DMS 273 treated with DMSO at 0.1 percent for 48 hours (cell line): ENCODE results near the gene CD163.
"Not testable (repeated sequence)": the region's sequence is repeated elsewhere in the genome, so short reads cannot be mapped to it uniquely, and the experiment has no call there.

Experiments used
- DNase-seq: peaks from one replicate; lab custom pipeline; 2025; lab: John Stamatoyannopoulos, UW

Gene CD163

DNA sequence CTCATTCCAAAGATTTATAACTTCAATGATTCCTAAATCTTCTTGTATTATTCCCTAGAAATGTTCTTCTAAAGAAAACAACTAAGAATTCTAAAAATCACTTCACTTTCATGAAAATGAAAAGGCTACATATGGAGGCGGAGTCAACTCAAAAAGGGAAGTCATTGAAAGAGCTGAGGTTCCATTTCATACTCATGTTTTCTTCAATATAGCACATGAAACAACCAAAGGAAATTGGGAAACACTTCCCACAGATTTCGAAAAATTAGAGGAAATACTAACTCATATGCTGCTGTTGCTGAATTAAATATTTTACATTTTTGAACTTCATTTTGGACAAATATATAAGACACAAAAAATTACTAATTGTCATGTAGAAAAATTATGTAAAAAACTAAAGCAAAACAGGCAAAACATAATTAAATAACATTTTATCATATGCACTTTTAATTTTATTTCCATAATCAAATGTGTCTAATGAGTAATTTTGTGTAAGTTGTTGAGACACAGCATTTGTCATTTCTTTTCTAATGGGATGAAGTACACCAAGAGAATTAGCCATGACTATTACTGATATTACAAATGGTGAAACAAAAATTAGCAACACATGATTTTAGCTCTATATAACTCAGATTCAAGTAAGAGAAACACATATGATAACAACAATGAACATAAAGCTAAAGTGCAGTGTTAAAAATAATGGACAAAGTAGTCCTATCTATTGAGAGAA, at the start of gene CD163:
TSS of gene CD163 (minus strand) at position 92 of the 730 bp plus-strand sequence. CDS start at position 5, 87 bp downstream.
- no peak for DNase-seq

DNA sequence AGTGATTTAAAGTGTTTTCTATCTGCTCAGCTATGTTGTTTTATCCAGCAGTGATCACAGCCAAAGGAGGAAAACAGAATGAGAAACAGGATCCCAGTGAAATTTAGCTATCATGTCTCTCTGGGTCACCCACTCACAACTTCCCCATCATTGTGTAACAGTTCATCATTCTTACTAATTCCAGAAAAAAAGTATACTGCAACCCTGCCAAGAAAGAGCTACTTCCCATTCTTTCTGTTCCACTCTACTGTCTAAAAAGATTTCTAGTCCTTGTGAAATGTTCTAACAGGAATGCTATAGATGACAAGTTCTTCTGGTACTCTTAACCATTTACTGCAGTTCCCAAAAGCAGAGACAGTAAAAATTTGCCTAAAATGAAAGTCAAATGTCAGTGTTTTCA, 39.2 kb upstream of the CD163 start:
- no peak for DNase-seq

DNA sequence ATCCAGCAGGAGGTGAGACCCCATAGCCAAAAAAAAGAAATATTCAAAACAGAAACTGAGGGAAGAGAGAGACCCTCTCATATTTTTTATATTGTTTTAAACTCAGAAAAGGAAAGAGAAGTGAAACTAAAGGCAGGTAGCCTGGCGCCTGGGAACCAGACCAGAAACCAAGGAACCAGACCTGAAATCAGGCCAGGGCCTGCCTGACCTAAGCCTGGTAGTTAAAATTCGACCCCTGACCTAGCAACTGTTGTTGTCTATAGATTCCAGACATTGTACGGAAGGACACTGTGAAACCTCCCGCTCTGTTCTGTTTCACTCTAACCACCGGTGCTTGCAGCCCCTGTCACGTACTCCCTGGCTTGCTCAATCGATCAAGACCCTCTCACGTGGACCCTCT, 38.5 kb upstream of the CD163 start:
- DNase-seq = no peak

DNA sequence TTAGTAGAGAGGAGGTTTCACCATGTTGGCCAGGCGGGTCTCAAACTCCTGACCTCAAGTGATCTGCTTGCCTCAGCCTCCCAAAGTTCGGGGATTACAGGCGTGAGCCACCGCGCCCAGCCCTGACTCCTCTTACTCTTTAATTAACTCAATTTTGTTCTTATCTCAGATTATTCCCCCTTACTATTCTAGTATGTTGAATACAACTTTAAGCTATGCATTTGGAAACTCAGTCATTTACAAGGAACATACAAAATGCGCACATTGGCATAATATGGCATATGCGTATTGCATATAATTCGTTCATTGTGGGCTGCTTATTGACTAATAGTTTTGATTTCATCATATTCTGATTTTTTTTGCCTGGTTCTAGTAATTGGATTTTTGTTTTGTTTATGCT, 10.8 kb upstream of the CD163 start:
- no peak for DNase-seq

DNA sequence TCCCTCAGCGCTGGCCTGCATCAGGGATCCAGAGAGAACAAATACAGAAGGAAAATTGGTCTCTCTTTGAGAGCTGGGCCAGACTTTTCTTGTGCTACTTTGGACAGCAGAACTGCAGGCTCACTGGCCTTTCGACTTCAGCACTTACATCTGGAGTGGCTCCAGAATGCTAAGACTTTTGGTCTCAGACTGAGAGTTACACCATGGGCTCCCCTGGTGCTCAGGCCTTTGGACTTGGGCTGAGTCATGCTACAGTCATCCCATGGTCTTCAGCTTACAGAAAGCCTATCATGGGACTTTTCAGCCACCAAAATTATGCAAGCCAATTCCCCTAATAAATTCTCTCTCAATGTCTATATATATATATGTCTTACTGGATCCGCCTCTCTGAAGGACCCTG, 9.0 kb upstream of the CD163 start:
- no peak for DNase-seq

DNA sequence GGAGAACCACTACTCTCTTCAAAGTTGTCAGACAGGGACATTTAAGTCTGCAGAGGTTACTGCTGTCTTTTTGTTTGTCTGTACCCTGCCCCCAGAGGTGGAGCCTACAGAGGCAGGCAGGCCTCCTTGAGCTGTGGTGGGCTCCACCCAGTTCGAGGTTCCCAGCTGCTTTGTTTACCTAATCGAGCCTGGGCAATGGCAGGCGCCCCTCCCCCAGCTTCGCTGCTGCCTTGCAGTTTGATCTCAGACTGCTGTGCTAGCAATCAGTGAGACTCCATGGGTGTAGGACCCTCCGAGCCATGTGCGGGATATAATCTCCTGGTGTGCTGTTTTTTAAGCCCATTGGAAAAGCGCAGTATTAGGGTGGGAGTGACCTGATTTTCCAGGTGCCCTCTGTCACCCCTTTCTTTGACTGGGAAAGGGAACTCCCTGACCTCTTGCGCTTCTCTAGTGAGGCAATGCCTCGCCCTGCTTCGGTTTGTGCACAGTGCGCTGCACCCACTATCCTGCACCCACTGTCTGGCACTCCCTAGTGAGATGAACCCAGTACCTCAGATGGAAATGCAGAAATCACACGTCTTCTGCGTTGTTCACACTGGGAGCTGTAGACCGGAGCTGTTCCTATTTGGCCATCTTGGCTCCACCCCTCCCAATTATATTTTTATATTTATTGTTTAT, 6.4 kb upstream of the CD163 start:
- not testable (repeated sequence) for DNase-seq

DNA sequence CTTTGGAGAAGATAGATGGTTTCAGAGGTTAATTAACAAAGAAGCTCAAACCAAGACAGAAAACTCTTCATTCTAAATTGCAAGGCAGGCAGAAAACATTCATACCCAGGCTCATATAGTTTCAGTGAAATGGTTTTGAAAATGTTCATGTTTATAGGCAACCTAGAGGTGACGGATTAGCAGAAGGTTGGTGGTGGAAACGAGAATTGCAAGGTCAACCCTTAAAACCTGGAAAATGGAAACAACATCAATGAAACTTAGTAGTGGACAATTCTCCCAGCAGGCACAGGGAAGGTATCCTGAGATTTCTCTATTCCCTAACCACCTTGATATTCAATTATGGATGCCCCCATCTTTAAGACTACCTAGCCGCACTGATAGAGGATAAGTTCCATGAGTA, 965 bp downstream of the CD163 start:
- DNase-seq = no peak

DNA sequence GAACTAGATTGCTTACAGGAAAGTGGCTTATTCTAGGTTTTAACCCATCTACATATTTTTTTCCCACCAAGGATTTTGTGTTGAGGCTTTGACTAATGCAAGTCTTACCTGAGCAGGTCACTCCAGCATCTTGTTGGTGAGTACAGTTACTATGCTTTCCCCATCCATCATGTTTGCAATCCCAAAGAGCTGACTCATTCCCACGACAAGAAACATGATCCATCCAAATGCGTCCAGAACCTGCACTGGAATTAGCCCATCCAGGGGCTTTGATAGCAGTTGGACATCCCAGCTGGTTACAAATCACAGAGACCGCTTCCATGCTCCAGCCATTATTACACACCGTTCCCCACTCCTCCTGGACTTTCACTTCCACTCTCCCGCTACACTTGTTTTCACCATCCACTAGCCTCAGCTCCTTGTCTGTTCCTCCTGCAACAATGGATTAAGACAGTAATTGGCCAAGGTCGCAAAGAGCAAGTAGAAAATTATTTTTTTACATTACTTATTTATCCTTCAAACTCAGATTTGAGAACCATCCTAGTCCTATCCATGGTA, 2.5 kb downstream of the CD163 start:
- no peak for DNase-seq

DNA sequence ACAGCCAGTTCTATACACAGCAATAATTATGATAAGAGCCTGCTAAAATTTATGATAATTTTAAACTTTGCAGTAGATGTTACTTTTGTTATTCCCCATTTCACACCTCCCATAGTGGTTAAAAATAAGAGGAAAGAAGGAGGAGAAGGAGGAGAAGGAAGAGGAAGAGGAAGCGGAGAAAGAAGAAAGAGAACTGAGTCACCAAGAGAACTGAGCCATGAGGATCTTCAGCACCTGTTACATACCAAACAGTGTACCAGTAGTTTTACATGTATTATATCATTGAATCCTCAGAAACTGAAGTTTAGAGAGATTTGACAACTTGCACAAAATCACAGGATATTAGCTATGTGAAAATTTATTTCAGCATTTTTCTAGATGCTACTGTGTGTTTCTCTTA, 3.9 kb downstream of the CD163 start:
- no peak for DNase-seq

DNA sequence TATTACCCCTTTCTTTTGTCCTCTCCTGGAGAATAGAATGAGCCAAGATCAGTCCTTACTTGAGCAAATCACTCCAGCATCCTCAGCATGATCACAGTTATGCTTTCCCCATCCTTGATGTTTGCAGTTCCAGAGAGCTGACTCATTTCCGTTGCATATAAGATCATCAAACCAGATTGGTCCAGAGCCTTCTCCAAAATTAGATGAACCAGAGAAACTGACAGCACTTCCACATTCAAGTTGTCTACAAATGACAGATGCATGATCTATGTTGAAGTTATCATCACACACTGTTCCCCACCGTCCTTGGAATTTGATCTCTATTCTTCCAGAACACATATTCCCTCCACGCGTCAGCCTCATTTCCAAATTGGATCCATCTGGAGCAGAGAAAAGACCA, 4.8 kb downstream of the CD163 start:
- DNase-seq = no peak

DNA sequence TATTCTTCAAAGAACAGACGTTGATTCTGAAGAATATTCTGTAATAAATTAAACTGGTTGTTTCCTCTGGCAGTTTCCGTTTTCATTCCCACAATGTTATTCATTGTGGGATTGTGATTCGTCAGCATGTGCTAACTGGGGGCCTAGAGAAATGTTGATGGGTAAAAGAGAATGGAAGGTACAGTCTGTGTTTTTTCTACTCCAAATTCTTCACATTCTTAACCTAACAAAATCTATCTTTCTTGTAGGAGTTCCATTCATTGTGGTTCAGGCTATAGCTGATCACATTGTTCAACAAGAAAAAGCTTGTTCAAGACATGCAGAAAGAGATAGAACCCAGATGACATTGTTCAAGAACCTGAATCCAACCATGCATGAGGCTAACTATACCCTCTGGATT, 5.9 kb downstream of the CD163 start:
- DNase-seq = no peak

DNA sequence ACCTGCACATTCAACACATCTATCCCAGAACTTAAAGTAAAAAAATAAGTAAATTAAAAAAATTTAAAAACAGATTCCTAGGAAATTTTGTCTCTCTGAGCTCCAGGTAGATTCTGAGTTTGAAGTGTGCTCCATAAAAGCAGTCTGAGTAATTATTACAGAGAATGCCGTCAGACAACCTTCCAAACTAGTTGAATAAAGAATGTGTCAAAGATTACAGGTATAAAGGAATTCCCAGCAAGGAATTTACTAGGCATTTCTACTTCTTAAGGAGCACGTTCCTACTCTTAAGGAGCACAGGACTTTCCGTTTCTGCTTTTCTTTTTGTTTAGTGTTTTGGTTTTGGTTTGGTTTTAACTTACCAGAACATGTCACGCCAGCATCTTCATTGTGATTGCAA, 7.1 kb downstream of the CD163 start:
- no peak for DNase-seq

DNA sequence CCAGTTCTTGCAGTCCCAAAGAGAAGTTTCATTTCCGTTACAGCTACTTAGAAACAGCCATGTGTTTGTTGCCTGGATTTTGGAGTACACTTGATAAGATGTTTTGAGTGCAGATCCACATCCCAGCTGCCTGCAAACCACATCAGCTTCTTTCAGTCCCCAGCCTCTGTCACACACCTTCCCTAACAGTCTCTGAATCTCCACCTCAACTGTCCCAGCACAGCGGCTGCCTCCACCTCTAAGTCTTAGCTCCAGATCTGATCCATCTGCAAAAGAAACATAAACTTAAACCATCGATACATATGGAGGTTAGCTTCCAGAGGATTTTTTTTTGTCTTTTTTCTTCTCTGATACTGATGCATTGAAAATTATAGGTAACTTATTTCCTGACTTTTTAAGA, 8.4 kb downstream of the CD163 start:
- DNase-seq = no peak

DNA sequence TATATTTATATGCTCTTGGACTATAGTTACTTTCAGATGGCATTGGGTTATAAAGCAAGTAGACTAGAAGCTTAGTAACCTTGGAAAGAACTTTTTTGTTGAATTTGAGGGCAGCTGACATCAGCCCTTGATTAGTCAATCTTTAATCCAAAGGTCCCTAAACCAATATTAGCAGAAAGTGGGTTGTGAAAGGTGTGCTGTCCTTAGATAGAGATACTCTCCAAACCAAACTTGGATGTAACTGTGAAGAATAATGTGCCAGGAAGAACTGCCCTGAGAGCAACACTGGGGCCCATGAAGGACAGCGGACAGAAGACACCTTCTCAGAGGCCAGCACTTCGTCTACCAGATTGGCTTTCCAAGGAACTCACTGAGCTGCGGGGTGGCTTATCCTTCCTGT, 10.6 kb downstream of the CD163 start:
- no peak for DNase-seq

DNA sequence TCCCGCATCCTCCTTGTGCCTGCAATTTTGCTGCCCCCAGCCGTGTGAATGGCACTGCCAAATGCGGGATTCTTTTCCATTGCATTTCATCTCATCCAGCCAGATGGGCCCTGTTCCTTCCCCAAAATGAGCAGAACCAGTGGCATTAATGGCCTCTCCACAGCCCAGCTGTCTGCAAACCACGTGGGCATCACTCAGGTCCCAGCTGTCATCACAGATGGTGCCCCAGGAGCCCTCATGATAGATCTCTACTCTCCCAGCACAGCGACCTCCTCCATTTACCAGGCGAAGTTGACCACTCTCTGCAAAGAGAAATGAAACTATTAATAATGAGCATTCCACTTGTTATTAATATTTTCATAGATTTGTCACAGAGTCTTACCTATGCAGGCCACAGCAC, 17.1 kb downstream of the CD163 start:
- DNase-seq = no peak

DNA sequence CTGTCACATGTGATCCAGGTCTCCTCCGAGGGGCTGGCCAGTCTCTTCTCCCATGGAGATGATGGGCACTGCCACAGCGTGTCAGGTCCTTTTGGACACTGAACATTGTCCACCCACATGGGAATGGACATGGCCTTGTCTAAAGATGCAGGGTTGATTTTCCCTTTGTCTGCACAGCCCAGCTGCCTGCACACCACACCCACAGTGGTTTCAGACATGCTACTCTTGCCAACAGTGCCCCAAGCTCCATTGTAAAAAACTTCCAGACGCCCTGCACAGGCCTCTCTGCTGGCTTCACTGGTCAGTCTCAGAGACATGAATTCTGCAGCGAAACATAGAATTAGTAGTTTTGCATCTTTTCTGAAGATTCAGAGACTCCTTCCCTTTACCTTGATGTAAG, 18.5 kb downstream of the CD163 start:
- no peak for DNase-seq

DNA sequence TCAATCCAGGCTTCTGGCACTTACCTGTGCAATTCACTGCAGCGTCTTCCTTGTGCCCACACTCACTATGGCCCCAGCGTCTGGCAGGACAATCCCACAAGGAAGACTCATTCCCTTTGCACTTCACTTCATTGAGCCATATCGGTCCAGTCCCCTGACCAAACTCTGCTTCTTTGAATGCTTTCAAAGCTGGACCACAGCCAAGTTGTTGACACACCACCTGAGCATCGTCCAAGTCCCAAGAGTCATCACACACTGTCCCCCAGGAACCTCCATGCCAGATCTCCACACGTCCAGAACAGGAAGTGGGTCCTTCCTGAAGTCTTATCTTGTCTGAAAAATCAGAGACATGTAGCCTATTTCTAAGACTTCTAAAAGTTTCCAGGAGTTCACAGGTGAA, 20.2 kb downstream of the CD163 start:
- no peak for DNase-seq

DNA sequence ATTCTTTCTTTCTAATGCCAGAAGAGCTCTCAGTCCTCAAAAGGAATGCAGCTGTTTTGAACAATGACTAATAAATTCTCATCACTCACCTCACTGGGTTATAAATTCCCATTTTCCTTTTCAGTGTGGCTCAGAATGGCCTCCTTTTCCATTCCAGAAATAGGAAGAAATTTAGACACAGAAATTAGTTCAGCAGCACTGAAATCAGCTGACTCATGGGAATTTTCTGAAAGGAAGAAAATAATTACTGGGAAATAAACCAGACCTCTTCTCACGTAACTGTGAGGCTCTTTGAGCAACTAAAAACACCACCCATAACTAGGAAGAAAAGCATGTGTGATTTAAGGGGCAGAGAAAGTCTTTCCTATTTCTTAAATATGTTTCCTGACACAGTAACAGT, 23.8 kb downstream of the CD163 start:
- no peak for DNase-seq

DNA sequence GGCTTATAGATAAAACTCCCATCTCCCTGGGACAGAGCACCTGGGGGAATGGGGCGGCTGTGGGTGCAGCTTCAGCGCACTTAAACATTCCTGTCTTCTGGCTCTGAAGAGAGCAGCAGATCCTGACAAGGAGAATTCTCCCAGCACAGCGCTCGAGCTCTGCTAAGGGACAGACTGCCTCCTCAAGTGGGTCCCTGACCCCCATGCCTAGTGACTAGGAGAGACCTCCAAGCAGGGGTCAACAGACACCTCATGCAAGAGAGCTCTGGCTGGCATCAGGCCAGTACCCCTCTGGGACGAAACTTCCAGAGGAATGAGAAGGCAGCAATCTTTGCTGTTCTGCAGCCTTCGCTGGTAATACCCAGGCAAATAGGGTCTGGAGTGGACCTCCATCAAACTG, 31.5 kb downstream of the CD163 start:
- no peak for DNase-seq

DNA sequence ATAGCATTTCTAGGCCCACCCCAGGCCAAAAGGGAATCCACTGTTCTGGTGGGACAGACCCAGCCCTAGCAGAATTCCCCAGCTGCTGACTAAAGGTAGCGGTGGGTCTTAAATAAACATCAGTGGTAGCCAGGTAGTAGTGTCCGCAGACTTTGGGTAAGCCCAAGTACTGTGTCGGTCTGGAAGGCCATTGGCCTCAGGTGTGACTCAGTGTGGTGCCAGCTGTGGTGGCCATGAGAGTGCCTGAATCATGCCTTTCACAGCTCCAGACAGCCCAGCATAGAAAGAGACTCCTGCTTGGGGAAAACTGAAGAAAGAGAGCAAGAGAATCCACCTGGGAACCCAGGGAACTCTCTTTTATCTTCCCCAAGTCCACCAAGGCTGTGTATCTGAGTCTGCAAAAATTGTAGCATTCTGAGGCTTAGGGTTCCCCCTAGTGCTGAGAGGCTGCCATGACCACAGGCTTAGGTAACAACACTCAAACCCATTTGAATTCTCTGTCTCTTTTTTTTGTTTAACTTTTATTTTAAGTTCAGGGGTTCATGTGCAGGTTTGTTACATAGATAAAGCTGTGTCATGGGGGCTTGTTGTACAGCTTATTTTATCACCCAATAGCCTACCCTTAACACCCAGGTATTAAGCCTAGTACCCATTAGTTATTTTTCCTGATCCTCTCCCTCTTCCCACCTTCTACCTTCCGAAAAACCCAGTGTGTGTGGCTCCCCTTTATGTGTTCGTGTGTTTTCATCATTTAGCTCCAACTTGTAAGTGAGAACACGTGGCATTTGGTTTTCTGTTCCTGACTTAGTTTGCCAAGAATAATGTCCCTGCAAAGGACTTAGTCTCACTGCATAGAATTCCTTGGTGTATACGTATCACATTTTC, 43.0 kb downstream of the CD163 start:
- DNase-seq = no peak

DNA sequence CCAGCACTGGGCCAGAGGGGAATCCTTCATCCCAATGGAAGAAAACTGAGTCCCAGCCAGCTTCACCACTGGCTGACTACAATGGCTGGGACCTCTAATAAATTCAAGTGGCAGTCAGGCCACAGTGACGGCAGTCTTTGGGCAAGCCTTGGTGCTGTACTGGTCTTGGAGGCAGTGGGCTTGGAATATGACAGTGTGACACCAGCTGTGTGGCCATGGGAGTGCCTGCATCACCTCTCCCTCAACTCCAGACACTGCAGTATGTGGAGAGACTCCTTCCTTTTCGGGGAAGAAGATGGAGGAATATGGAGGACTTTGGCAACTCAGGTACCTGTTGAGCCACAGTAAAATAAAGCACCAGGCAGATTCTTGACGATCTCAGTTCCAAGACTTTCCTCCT, 43.6 kb downstream of the CD163 start:
- no peak for DNase-seq

DNA sequence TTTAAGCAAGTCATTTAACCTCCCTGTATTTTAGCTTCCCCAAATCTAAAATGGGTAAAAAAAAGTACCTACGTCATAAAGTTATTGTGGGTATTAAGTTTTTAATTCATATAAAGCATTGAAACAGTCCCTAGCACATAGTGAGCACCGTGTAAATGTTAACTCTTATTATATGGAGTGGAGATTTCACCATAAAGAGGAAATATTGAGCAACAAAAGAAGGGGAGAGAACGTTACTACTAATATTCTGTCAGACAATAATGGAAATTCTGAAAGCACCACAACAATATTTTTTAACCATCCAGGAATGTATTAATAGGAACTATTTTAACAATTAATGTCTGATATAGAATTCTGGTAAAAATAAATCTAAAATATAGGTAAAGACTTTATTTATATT, 51.8 kb downstream of the CD163 start:
- no peak for DNase-seq

DNA sequence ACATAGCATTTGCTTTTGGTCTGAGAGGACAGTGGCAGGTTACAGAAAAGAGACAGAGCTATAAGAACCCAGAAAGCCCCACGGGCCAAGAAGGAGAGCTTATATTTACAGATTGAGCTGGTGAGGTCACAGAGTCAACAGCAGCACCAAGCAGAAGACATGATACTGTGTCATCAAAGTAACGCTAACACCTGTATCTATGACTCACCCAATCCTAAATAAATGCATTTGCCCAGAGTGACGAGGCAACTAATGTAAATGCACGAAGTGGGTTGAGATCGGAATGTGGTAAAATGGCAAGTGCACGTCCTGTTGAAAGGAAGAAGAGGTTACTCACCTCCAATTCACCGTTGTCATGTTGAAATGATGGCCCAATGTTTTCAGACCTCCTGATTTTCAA, 52.9 kb downstream of the CD163 start:
- no peak for DNase-seq
